Measurements from ENCODE around the gene PLA2G6. TPM values are rescaled to one million over a fixed set of nuclear protein-coding genes. Genes with fewer than 3 reads are reported as not detected.
A peak's percentile ranks its signal among the peaks of the same experiment; 100 is the strongest.

Gene PLA2G6
- total RNA-seq, 1 experiment from 2014 or later, result 29.9 TPM

DNA sequence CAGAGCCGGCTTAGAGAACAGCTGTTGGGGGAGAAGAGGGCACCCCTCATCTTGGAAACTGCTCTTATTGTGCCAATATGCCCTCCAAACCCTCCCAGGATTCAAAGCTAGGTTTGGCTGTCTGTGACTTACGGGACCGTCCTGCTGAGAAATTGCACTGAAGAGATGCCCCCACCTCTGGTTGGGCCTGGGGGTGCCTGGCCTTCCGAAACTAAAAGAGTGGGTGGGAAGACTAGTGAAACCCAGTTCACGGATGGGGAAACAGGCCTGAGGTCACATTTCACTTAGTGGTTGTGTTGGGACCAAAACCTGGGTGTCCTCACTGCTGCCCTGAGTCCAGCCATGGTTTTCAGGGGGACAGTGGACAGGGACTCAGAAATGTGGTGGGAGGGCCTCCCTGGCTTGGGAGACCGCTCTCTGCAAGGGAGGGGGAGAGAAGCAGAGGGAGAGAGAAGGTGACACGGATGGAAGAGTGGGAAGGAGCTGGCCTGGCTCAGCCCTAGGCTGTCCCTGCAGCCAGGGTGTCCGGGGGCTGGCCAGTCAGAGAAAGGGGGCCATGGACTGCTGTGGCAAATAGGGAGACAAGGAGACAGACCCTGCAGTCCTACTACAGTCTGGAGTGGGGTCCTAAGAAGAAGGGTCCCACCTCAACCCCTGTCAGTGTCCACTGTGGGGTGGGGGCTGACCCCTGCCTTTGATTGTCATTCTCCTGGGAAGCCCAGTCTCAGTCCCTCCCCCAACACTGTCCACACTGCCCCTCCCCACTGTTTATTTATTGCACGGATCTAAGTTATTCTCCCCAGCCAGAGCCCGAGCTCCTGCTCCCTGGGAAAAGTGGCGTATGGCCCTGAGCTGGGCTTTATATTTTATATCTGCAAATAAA lies 33.8 kb upstream of the PLA2G6 start:
- H3K36me3 Mint-ChIP-seq, result peaks cover 3% of the 10 kb centered on the region
- TF ChIP-seq TEAD4 (CRISPR knock-in tag; IDR thresholded peaks at IDR 0.05) (no peak), NR1H2 (CRISPR knock-in tag; IDR thresholded peaks at IDR 0.05) (no peak), SP1 (CRISPR knock-in tag; conservative IDR thresholded peaks at IDR 0.05) (no peak), TEAD1 (CRISPR knock-in tag; IDR thresholded peaks at IDR 0.05) (no peak), OVOL2 (CRISPR knock-in tag; IDR thresholded peaks at IDR 0.05; ENCODE audit: borderline replicate concordance) (no peak), FOXK1 (CRISPR knock-in tag; IDR thresholded peaks at IDR 0.05) (no peak), NFE2L1 (CRISPR knock-in tag; IDR thresholded peaks at IDR 0.05) (no peak), GRHL2 (CRISPR knock-in tag; IDR thresholded peaks at IDR 0.05; ENCODE audit: insufficient replicate concordance, severe bottlenecking) (no peak), IRF2 (CRISPR knock-in tag; IDR thresholded peaks at IDR 0.05; ENCODE audit: borderline replicate concordance, low read depth) (no peak), KAT7 (CRISPR knock-in tag; IDR thresholded peaks at IDR 0.05; ENCODE audit: borderline replicate concordance) (no peak)
- TF ChIP-seq, protein P1, sequence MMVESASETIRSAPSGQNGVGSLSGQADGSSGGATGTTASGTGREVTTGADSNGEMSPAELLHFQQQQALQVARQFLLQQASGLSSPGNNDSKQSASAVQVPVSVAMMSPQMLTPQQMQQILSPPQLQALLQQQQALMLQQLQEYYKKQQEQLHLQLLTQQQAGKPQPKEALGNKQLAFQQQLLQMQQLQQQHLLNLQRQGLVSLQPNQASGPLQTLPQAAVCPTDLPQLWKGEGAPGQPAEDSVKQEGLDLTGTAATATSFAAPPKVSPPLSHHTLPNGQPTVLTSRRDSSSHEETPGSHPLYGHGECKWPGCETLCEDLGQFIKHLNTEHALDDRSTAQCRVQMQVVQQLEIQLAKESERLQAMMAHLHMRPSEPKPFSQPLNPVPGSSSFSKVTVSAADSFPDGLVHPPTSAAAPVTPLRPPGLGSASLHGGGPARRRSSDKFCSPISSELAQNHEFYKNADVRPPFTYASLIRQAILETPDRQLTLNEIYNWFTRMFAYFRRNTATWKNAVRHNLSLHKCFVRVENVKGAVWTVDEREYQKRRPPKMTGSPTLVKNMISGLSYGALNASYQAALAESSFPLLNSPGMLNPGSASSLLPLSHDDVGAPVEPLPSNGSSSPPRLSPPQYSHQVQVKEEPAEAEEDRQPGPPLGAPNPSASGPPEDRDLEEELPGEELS (CRISPR knock-in tag; IDR thresholded peaks at IDR 0.05), result no peak
- TF ChIP-seq, protein P2, sequence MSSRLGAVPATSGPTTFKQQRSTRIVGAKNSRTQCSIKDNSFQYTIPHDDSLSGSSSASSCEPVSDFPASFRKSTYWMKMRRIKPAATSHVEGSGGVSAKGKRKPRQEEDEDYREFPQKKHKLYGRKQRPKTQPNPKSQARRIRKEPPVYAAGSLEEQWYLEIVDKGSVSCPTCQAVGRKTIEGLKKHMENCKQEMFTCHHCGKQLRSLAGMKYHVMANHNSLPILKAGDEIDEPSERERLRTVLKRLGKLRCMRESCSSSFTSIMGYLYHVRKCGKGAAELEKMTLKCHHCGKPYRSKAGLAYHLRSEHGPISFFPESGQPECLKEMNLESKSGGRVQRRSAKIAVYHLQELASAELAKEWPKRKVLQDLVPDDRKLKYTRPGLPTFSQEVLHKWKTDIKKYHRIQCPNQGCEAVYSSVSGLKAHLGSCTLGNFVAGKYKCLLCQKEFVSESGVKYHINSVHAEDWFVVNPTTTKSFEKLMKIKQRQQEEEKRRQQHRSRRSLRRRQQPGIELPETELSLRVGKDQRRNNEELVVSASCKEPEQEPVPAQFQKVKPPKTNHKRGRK (CRISPR knock-in tag; IDR thresholded peaks at IDR 0.05; ENCODE audit: borderline replicate concordance), result no peak
- TF ChIP-seq, protein P3, sequence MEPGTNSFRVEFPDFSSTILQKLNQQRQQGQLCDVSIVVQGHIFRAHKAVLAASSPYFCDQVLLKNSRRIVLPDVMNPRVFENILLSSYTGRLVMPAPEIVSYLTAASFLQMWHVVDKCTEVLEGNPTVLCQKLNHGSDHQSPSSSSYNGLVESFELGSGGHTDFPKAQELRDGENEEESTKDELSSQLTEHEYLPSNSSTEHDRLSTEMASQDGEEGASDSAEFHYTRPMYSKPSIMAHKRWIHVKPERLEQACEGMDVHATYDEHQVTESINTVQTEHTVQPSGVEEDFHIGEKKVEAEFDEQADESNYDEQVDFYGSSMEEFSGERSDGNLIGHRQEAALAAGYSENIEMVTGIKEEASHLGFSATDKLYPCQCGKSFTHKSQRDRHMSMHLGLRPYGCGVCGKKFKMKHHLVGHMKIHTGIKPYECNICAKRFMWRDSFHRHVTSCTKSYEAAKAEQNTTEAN (CRISPR knock-in tag; IDR thresholded peaks at IDR 0.05), result no peak
- TF ChIP-seq, protein P4, sequence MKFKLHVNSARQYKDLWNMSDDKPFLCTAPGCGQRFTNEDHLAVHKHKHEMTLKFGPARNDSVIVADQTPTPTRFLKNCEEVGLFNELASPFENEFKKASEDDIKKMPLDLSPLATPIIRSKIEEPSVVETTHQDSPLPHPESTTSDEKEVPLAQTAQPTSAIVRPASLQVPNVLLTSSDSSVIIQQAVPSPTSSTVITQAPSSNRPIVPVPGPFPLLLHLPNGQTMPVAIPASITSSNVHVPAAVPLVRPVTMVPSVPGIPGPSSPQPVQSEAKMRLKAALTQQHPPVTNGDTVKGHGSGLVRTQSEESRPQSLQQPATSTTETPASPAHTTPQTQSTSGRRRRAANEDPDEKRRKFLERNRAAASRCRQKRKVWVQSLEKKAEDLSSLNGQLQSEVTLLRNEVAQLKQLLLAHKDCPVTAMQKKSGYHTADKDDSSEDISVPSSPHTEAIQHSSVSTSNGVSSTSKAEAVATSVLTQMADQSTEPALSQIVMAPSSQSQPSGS (CRISPR knock-in tag; IDR thresholded peaks at IDR 0.05; ENCODE audit: borderline replicate concordance, low read depth), result no peak
- TF ChIP-seq, protein P5, sequence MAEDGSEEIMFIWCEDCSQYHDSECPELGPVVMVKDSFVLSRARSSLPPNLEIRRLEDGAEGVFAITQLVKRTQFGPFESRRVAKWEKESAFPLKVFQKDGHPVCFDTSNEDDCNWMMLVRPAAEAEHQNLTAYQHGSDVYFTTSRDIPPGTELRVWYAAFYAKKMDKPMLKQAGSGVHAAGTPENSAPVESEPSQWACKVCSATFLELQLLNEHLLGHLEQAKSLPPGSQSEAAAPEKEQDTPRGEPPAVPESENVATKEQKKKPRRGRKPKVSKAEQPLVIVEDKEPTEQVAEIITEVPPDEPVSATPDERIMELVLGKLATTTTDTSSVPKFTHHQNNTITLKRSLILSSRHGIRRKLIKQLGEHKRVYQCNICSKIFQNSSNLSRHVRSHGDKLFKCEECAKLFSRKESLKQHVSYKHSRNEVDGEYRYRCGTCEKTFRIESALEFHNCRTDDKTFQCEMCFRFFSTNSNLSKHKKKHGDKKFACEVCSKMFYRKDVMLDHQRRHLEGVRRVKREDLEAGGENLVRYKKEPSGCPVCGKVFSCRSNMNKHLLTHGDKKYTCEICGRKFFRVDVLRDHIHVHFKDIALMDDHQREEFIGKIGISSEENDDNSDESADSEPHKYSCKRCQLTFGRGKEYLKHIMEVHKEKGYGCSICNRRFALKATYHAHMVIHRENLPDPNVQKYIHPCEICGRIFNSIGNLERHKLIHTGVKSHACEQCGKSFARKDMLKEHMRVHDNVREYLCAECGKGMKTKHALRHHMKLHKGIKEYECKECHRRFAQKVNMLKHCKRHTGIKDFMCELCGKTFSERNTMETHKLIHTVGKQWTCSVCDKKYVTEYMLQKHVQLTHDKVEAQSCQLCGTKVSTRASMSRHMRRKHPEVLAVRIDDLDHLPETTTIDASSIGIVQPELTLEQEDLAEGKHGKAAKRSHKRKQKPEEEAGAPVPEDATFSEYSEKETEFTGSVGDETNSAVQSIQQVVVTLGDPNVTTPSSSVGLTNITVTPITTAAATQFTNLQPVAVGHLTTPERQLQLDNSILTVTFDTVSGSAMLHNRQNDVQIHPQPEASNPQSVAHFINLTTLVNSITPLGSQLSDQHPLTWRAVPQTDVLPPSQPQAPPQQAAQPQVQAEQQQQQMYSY (CRISPR knock-in tag; IDR thresholded peaks at IDR 0.05), result no peak
- TF ChIP-seq, protein P6, sequence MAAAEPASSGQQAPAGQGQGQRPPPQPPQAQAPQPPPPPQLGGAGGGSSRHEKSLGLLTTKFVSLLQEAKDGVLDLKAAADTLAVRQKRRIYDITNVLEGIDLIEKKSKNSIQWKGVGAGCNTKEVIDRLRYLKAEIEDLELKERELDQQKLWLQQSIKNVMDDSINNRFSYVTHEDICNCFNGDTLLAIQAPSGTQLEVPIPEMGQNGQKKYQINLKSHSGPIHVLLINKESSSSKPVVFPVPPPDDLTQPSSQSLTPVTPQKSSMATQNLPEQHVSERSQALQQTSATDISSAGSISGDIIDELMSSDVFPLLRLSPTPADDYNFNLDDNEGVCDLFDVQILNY (CRISPR knock-in tag; IDR thresholded peaks at IDR 0.05), result no peak
- TF ChIP-seq, protein P7, sequence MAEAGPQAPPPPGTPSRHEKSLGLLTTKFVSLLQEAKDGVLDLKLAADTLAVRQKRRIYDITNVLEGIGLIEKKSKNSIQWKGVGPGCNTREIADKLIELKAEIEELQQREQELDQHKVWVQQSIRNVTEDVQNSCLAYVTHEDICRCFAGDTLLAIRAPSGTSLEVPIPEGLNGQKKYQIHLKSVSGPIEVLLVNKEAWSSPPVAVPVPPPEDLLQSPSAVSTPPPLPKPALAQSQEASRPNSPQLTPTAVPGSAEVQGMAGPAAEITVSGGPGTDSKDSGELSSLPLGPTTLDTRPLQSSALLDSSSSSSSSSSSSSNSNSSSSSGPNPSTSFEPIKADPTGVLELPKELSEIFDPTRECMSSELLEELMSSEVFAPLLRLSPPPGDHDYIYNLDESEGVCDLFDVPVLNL (CRISPR knock-in tag; IDR thresholded peaks at IDR 0.05; ENCODE audit: borderline replicate concordance, low read depth), result no peak
- TF ChIP-seq, protein P8, sequence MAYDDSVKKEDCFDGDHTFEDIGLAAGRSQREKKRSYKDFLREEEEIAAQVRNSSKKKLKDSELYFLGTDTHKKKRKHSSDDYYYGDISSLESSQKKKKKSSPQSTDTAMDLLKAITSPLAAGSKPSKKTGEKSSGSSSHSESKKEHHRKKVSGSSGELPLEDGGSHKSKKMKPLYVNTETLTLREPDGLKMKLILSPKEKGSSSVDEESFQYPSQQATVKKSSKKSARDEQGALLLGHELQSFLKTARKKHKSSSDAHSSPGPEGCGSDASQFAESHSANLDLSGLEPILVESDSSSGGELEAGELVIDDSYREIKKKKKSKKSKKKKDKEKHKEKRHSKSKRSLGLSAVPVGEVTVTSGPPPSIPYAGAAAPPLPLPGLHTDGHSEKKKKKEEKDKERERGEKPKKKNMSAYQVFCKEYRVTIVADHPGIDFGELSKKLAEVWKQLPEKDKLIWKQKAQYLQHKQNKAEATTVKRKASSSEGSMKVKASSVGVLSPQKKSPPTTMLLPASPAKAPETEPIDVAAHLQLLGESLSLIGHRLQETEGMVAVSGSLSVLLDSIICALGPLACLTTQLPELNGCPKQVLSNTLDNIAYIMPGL (CRISPR knock-in tag; IDR thresholded peaks at IDR 0.05), result no peak
- TF ChIP-seq, protein P9, sequence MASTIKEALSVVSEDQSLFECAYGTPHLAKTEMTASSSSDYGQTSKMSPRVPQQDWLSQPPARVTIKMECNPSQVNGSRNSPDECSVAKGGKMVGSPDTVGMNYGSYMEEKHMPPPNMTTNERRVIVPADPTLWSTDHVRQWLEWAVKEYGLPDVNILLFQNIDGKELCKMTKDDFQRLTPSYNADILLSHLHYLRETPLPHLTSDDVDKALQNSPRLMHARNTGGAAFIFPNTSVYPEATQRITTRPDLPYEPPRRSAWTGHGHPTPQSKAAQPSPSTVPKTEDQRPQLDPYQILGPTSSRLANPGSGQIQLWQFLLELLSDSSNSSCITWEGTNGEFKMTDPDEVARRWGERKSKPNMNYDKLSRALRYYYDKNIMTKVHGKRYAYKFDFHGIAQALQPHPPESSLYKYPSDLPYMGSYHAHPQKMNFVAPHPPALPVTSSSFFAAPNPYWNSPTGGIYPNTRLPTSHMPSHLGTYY (CRISPR knock-in tag; IDR thresholded peaks at IDR 0.05), result no peak
- ATAC-seq (no peak), DNase-seq (ENCODE audit: low spot score) (no peak)
- ChIA-PET POLR2A (interaction anchor here (1.0 to 1.5 kb wide), 3 partner anchors 12 to 71 kb away, joined by 3 to 6 read pairs (median 5); partner anchors contain the start of gene MAFF), CTCF (interaction anchor here (0.8 to 4.0 kb wide), 8 partner anchors 10 to 163 kb away, joined by 3 to 24 read pairs (median 7); no protein-coding TSS in a partner anchor)
- H3K27ac Mint-ChIP-seq, result peak overlapping the region; percentile 60; the same call in 1 of the 2 replicates
- peak overlapping the region; percentile 61 for H3K4me3 Mint-ChIP-seq
- H3K9me3 Mint-ChIP-seq, result no peaks in the 10 kb centered on the region
- H3K4me1 Mint-ChIP-seq, result peaks cover 24% of the 10 kb centered on the region
- H3K27me3 Mint-ChIP-seq (ENCODE audit: low read depth), result peaks cover 29% of the 10 kb centered on the region
